Measurements from ENCODE around the gene GLT6D1.
"Not testable (repeated sequence)": the region's sequence is repeated elsewhere in the genome, so short reads cannot be mapped to it uniquely, and the experiment has no call there.

Gene GLT6D1, protein sequence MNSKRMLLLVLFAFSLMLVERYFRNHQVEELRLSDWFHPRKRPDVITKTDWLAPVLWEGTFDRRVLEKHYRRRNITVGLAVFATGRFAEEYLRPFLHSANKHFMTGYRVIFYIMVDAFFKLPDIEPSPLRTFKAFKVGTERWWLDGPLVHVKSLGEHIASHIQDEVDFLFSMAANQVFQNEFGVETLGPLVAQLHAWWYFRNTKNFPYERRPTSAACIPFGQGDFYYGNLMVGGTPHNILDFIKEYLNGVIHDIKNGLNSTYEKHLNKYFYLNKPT

DNA sequence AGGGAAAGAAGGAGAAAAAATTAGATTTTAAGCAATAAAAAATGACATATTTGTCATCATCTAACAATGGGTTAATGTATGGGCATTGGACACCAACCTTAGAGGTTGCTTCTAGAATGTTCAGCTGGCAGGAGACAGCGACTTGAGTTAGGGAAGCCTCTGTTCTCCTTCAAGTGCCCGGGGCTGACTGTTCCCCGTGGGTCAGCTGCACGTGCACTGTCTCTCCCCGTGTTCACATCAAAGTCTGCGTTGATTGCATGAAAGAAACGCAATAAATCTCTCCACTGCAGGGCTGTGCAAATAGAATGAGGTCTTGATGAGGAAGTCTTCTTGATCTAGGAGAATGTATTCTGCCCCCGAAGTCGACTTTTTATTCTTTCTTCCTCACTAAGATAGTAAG is at the start of gene GLT6D1:
GLT6D1 (minus strand) TSS at position 345 of the 400 bp plus-strand sequence. CDS start 353 bp downstream, outside the sequence.
- DNase-seq = no peak

DNA sequence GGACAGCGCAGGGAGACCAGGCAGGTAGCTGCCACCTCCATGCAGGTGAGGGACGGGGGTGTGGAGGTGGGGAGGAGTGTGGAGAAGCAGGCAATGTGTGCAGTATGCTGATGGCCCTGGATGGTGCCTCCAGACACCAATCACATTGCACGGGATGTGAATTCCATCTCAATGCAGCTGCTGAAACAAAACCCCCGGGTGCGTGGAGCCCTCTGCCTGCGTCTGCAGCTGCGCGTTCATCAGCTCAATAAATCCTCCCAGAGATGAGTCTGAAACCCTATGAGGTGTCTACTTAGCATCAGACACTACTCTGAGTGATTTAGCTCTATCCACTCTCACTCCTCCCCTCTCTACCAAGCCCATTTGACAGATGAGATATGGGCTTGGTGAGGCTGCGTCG is 49.7 kb upstream of the GLT6D1 start:
- DNase-seq = no peak

DNA sequence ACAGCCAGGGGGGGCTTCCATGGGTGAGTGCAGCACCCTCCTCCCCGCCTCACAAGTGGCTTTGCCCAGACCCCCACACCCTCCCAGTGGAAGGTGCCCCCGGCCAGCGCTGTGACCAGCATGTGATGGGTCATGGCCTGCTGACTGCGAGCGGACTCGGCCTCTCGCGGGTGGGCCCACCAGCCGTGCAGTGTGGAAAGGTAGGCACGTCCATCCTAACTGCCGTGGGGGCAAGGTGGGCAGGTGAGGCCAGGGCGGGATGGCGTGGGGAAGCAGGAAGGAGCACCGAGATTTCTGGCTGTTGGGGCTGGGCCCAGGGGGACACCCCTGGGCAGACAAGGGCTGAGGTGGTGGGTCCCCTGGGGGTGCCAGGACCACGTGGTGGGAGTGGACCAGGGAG is 47.9 kb upstream of the GLT6D1 start:
- no peak for DNase-seq

DNA sequence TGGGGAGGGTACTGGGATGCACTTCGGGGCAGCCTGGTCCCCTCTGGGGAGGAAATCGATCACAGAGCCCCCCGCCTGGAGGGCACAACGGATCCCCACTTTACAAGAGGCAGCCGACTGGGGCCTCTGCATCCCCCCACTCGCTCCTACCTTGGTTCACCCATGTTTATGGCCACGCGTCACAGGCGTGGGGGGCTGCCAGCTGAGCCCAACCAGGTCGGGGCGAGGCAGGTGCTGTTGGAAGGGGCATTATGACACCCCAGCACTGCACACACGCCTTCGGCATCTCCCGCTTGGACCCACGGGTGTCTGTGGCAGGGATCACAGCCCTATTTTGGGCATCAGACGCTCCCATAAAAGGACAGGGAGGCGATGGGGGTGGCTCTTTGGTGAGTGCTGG is 45.4 kb upstream of the GLT6D1 start:
- DNase-seq = no peak

DNA sequence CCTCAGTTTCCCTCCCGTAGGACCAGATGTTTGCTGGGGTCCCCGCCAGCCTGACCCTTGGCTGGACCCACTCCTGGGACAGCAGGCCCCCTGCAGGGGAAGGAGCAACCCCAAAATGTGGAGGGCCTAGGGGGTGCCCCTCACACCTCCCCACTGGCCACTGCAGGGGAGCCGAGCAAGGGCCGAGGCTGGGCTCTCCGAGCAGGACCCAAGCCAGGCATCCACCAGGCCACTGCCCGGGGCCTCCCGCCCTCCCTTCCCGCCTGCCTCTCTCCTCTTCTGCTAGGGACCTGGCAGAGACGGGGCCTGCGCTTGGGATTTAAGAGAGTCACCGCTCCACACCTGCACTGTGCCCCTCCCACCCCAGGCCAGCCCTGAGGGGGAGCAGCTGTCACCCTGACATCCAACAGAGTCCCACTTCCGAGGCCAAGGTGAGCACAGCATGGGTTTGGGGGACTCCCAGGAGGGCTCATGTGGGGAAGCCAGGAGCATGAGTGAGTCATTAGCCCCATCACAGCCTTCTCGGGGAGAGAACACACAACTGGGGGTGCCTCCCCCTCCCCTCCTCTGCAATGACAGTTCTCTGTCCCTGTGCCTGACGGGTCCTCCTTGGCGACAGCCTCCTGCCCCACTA is 44.2 kb upstream of the GLT6D1 start:
- no peak for DNase-seq

DNA sequence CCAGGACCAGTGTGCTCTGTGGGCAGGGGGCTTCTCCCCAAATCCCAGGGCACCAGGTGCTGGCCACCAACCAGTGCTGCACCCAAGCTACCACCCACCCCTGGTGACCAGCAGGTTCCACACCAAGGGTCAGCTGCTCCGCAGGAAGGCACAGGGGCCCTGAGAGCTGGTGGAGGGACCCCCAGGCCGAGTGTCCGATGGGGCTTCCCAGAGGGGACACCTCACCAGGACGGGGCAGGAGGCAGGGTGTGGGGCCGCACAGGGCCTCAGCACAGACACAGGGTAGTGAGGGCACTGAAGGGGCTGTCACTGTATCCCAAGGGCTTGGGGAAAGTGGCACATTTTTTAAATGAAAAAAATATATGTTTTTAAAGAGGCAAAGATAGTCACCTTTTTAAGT is 41.8 kb upstream of the GLT6D1 start:
- no peak for DNase-seq

DNA sequence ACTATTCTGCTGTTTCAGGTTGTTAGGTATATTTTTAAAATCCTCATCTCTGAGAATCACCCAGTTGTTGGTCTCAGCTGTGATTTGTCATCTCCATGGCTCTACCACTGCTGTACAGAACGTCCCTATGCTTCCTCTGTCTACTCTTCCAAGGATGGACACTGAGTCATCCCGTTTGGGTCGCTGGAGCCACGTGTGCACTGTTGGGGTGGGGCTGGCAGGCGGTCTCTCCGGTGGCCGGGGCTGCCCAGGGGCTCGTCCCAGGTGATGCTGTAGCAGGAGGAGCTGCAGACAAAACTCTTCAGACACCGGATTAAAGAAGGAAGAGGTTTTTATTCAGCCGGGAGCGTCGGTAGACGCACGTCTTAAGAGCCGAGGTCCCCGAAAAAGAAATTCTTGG is 40.7 kb upstream of the GLT6D1 start:
- DNase-seq = no peak

DNA sequence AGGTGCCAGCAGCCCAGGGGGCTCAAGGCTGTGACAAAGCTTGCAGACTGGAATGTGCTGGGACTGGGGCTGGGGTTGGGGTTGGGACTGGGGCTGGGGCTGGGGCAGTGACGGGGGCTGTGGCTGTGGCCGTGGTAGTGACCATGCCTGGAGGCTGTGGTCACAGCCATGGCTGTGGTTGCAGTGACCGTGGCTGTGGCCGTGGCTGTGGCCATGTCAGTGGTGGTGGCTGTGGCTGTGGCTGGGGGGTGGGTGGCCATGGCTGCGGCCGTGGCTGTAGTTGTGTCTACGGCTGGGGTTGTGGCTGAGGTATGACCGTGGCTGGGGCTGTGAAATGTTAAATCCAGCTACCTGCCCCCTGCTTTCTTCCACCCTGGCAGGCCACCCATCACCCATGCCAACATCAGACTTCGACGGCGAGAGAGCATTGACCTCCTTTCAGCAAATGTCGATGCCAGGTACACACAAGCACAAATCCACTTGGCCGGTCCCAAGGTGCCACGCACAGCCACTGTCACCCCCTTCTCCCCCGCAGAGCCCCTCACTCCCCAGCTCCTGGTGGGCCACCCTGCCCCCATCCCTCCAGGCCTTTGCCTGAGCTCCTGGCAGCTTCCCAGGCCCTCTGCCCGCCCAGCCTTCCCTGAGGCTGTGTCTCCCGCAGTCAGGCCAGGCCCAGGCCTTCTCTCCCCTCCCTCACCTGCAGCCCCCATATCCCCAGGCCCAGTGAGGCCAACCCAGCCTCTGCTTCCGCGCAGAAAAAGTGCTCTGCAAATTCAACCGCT is 39.1 kb upstream of the GLT6D1 start:
- no peak for DNase-seq

DNA sequence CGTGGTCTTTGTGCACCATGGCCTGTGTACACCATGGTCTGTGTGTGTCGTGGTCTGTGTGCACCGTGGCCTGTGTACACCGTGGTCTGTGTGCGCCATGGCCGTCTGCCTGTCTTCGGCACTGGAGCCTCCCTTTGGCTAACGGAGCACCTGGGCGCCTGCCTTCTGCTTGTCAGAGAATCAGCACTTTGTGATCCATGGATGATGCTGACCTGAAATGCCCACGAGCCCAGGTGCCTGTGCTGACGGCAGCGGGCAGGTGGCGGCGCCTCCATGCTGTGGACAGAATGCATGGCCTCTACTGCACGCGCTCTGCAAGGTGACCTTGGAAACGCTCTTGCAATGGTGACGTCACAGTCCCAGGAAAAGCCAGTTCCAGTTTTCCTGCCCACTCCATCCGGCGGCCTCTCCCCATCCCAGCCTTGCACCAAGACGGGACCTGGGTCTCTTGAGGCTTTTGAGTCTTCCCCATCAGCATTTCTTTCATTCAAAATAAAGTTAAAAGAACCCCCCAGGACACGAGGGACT is 38.4 kb upstream of the GLT6D1 start:
- no peak for DNase-seq

DNA sequence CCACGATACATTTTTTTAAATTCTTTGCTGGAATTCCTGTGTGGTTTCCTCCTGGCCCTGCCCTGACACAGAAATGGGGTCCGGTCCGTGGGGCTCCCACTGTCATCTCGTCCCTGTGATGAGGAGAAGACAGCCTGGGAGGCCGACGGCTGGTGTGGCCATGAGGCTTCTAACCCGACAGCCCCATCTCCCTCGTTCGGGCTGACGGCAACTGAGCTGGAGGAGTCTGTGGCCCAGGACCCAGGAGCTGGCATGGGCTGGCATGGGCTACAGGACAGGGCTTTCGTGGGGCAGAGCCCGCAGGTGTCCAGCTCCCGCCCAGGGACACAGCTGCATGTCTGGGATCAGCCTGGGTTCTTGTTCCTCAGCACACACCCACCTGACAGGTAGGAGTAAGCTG is 37.6 kb upstream of the GLT6D1 start:
- no peak for DNase-seq

DNA sequence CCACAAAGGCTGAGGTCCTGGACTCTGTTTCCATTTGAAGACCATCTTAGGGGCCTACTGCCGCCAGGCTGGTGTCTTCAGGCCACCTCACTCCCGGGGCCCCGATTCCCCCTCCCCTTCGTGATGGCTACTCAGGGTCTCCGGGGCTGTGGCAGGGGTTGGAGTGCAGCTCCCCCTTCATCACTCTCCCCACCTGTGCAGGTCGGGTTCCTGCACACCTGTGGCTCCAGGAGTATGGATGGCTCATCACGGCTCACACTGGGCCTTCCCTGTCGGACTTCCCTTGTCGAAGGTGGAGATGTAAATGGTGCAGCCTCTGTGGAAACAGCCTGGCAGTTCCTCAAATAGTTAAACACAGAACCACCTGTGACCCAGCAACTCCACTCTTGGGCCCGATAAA is 35.6 kb upstream of the GLT6D1 start:
- no peak for DNase-seq

DNA sequence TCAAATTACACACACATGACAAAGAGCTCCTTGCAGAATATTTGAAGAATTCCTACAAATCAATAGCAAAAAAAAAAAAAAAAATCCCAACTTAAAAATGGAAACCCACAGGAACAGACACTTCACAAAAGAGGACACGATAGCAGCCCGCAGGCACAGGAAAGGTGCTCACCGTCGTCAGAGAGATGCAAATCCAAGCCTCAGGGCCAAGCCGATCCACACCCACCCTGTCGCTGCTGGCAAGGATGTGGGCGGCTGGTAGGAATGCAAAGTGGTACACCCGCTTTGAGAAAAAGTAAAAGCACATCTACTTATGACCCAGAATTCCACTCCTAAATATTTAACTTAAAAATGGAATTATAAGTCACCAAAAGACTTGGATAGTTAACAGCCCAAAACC is 34.6 kb upstream of the GLT6D1 start:
- peak; percentile 7 for DNase-seq

DNA sequence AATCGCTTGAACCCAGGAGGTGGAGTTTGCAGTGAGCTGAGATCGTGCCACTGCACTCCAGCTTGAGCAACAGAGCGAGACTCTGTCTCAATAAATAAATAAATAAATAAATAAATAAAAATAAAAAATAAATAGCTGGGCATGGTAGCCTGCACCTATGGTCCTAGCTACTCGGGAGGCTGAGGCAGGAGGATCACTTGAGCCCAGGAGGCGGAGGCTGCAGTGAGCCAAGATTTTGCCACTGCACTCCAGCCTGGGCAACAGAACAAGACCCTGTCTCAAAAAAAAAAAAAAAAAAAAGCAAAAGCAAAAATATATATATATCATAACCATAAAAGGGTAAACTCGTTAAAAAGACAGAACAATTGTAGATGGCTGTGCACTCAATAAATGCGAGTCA is 33.4 kb upstream of the GLT6D1 start:
- DNase-seq = not testable (repeated sequence)

DNA sequence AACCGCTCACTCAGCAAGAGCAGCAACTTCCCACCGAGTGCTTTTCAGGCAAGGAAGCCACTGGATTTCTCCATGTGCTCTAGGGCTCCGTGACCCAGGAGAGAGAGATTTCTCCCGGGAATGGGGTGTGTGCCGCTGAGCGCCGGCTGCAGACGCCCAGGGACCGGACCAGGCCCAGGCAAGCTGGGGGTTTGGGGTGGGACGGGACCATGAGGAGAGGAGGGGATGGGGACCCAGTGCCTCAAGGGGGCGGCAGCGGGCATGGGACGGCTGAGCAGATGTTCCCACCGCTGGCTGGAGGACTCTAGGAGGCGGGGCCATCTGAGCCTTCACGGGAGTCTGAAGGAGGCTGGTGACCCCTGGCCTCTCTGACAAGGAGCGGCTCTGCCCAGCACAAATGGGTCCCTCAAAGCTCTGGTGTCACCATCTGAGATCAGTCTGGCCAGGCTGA is 32.3 kb upstream of the GLT6D1 start:
- peak; percentile 48 for DNase-seq

DNA sequence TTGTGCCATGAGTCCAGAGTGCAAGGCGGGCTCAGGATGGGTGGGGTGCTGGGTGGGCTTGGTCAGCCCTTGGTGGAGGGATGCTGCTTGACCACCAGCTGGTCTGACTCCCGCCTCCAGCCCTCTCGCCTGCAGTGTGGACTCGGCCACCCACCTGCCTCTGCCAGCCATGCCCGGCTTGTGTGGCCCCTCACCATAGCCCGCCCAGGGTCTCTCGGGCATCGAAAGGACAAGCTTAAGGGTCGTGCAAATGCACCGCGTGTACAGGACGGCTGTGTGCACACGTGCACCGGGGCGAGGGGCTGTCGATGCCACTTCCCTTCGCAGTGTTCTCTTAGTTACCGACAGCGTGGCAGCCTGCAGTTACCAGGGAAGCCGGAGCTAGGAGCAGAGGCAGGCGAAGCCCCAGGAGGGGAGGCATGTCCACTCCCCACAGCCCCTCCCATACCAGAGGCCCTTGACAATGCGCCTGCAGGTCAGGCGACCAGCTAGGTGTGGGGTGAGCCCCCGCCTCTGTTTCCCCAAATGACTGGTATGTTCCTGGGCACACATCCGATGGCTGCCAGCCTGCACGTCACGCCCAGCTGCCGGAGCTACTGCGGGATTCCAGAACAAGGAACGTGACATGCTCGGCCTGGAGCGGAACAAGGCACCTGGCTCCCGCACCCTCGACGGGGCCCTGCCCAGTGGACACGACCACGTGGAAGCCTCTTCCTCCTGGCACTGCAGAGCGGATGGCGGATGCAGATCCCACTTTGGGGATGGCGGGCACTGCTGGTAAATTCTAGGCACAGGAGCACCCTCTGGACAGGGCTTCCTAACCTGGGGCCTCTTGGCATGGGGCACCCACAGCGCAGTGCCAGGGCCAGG is 31.6 kb upstream of the GLT6D1 start:
- peak; percentile 13 for DNase-seq

DNA sequence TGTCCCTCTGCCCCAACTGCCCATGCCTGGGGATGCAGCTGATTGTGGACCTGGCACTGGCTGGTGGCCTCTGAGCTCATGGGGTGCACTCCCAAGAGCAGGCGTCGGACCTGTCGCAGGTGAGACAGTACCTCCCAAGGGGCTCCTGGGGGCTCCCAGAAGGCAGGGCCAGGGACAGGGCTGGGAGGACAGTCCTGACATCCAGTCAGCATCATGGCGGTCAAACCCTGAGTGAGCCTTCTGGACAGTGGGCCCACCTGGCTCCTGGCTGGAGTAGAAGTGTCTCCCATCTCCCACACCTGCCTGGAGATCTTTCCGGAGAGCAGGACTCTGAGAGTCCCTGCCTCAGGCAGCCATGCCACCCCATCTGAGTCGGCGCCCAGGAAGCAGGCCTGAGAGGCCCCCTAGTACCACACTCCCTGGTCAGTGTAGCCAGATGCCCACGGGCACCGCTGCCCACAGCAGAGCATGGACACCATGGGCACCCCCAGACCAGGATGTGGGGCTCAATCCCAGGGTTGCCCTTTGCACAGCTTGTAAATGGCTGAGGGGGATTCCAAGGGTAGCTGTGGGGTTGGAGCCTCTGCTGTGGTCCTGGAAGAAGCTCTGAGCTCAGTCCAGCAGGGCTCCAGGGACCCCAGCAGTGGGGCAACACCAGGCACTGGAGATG is 30.4 kb upstream of the GLT6D1 start:
- DNase-seq = peak; percentile 8

DNA sequence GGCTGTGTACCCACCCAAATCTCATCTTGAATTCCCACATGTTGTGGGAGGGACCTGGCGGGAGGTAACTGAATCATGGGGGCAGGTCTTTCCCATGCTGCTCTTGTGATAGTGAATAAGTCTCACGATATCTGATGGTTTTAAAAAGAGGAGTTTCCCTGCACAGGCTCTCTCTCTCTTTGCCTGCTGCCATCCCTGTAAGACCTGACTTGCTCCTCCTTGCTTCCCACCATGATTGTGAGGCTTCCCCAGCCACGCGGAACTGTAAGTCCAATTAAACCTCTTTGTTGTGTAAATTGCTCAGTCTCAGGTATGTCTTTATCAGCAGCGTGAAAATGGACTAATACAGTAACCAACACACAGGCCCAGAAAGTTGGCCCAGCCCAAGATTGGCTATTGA is 29.7 kb upstream of the GLT6D1 start:
- not testable (repeated sequence) for DNase-seq

DNA sequence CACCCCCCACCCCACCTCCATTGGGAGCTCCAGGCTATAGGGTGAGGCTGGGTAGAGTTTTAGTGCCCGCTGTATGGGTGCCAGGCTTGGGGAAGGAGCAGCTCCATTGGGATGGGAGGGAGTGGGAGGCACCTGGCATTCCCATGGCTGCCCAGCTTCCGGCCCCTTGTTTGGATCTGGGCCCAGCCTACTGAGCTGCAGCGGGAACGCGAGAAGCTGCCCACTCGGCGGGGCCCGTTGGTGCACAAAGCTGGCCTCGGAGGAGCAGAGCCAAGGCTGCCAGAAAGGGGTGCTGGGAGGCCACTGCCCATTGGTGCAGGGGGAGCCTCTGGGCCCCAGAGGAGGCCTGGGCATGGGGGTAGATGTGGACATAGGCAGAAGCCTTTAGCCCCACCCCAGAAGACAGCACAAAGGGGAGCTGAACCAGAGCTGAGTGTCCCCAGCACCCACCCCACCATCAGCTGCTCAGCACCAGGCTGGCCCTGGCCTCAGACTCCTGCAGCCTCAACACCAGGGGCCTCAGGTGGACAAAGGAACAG is 28.2 kb upstream of the GLT6D1 start:
- peak; percentile 15 for DNase-seq

DNA sequence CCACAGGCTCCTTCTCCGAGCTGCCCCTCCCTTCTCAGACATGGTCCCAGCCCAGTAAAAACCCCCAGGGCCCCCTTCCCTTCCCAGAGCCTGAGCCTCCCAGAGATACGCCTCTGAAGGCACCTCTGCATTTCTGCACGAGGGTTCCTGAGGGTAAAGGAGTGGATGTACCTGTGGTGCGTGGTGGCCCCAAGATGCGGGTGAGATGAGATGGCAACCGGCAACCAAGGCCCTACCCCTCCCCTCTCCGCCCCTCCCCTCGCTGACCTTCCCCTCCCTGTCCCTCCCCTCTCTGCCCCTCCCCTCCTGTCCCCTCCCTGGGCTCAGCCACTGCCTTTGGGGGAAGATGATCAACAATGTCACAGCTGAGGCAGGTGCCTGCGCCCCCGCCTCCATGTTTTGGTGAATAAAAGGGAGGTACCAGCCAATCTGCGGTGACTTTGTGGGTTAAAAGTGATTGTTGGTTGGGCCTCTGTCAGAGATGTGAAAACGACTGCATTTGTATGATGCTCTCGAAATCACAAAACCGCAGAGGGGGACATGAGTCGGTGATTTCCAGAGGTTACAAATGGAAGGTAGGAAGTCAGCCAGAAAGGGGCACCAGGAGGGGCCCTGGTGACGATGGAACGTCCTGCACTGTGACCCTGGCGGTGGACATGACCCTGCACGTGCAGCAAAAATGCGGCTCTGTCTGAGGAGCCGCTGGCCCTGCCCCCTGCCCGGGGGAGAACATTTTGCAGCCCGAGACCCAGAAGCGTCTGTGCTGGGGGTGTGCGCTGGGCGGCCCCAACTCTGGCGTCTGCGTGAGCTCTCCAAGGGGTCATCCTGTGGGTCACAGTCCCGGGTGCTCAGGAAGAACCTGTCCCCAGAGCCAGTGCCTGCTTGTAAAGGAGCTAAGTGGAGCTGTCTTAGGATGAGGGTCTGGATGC is 27.5 kb upstream of the GLT6D1 start:
- peak; percentile 5 for DNase-seq

DNA sequence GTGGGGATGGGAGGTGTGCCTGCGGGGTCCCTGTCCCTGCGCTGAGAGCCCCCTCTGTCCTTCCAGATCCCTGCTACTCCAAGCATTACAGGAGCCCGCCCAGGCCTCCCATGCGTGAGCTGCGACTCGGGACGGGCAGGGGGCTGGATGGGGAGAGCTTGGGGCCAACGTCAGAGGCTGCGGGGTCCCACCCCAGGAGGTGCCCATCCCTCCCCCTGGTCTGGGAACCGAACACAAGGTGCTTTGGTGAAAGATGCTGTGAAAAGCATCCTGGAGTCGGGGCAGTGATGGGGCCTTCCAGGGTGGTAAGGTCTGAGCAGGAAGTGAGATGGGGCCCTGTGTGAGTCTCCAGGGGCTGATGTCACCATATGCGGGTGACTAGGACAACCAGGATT is 26.5 kb upstream of the GLT6D1 start:
- no peak for DNase-seq
